ENCODE measurements around the gene NMT1.

DNA sequence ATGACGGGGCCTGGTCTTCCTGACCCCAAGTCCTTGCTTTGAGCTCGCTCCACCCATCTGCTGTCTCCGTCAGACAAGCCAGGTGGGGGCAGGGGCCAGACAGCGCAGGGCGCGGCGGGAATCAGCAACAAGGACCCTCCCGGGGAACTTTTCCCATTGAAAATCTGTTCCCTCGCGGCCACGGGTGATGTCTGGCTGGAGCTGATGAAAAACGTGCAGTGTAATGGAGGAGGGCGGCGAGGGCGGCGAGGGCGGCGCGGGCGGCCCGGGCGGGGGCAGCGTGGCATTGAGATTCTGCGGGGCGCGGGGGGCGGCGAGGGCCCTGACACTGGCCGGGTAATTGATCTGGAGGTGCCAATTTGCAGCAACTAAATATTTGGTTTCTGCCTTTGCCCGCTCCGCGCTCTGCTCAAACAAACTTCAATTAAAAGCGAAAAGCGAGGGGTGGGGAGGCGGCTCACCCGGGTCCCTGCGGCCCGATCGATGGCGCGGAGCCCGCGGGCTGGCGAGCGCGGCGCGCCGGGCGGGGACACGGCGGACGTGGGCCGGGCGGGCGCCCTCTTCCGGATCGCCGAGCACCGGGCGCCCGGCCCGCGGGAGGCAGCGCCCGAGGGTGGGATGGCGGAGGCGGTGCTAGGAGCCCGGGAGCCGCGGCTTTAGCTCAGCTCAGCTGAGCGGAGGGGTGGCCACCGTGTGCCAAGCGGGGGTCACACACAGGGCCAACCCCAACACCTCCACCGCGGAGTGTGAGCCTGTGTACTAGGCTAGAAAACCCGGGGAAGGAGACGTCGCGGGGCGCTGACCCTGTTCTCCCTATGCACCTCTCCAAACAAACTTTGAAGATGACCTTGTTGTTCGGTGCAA is 42.0 kb upstream of the NMT1 start:
- TF ChIP-seq YY1 (IDR thresholded peaks at IDR 0.05; ENCODE audit: insufficient read depth, insufficient read length) (no peak), ZNF274 (IDR thresholded peaks at IDR 0.05; ENCODE audit: low read depth, low read length) (no peak), SUZ12 (IDR thresholded peaks at IDR 0.05; ENCODE audit: extremely low read depth, insufficient read depth, insufficient read length) (no peak)

Data from NT2/D1 (cell line).